ENCODE measurements around the gene MAPK6. TPM values are rescaled to one million over a fixed set of nuclear protein-coding genes. Genes with fewer than 3 reads are reported as not detected.

The MAPK6 gene
- total RNA-seq, 1 donor from 2014 or later, result 98.2 TPM

- H4K20me1 ChIP-seq (ENCODE audit: insufficient read depth, low read length), result no peaks in the 10 kb centered on the region
- Mint-ChIP-seq H3K9me3 (ENCODE audit: unreplicated experiment) (no peaks in the 10 kb centered on the region), H3K36me3 (ENCODE audit: low read depth, unreplicated experiment) (no peaks in the 10 kb centered on the region), H3K4me1 (ENCODE audit: low read depth, unreplicated experiment) (peaks cover 9% of the 10 kb centered on the region), H3K27me3 (ENCODE audit: low read depth, unreplicated experiment) (peaks cover 19% of the 10 kb centered on the region), H3K4me3 (ENCODE audit: unreplicated experiment) (no peak overlapping the region), H3K27ac (ENCODE audit: unreplicated experiment) (no peak overlapping the region)
- H3K4me2 ChIP-seq (ENCODE audit: low read length), result no peak overlapping the region
- H3K27ac ChIP-seq (ENCODE audit: low read depth, low read length), result no peak overlapping the region
- no peak overlapping the region for H3K4me3 ChIP-seq (ENCODE audit: insufficient read depth, low read depth, low read length)
- H3K9ac ChIP-seq (ENCODE audit: low read length), result no peak overlapping the region
- H3K4me1 ChIP-seq (ENCODE audit: insufficient read depth, low read length), result peaks cover 7% of the 10 kb centered on the region
- FAIRE-seq (no peak), DNase-seq (ENCODE audit: low read depth) (no peak)
- H2AFZ ChIP-seq (ENCODE audit: low read depth, low read length), result no peak overlapping the region
- H3K27me3 ChIP-seq (ENCODE audit: insufficient read depth, low read length), result peaks cover 13% of the 10 kb centered on the region
- H3K36me3 ChIP-seq (ENCODE audit: insufficient read depth, low read length), result no peaks in the 10 kb centered on the region
- H3K9me3 ChIP-seq (ENCODE audit: insufficient read depth, low read depth, low read length), result no peaks in the 10 kb centered on the region
- no peak for TF ChIP-seq EZH2 (IDR thresholded peaks at IDR 0.05; ENCODE audit: insufficient read depth, low read length)
- TF ChIP-seq CTCF (IDR thresholded peaks at IDR 0.05; ENCODE audit: insufficient read depth, low read depth, low read length), result no peak
- H3K79me2 ChIP-seq (ENCODE audit: insufficient read depth, low read length), result no peaks in the 10 kb centered on the region
Measured at GRCh38 chr15:52115598-52116427, 96.8 kb downstream of the MAPK6 start.

Other genes starting within 250 kb of the MAPK6 start
- gene TMOD3, start 189.6 kb upstream of the MAPK6 start, total RNA-seq, result 65.2 TPM in 2 replicates
- gene LEO1, start 47.4 kb upstream of the MAPK6 start, total RNA-seq, result 24.1 and 25.5 TPM in 2 replicates
- gene BCL2L10, start 93.6 kb downstream of the MAPK6 start, total RNA-seq, result not detected in 2 replicates
- 25.6 and 27.6 TPM in 2 replicates for gene GNB5, start 172.2 kb downstream of the MAPK6 start, total RNA-seq